HG03558 (cell line): ENCODE measurements around the gene ALDH16A1.

Experiments used
- ATAC-seq: cut with Tn5 transposase; IDR thresholded peaks from one replicate; pipeline ENCODE4 v1.9.1; 2021; ENCODE audit warnings: moderate number of reproducible peaks; ENCODE audit not compliant: unreplicated experiment; ENCODE audit errors: extremely low read depth

Gene ALDH16A1

DNA sequence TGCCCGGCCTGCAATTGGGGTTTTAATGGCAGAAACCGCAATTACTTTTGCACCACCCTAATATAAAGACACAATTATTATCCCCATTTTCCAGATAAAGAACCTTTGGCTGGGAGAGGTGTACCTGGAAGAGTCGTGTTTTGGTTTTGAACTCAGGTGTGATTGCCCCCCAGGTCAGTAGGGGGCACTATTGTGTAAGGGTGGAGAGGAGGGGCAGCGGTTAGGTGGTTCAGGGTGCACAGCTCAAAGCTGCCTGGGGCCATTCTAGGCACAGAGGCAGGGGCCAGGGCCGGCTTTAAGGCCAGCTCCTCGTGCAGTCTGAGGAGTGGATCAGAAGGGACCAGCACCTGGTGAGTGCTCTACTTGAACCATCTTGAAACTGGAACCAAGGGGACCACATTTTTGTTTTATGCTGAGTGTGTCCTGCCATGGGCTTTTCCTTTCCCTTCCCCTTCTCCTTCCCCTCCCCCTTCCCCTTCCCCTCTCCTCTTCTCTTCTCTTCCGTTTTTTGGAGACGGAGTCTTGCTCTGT lies 53.6 kb downstream of the ALDH16A1 start:
- no peak for ATAC-seq

DNA sequence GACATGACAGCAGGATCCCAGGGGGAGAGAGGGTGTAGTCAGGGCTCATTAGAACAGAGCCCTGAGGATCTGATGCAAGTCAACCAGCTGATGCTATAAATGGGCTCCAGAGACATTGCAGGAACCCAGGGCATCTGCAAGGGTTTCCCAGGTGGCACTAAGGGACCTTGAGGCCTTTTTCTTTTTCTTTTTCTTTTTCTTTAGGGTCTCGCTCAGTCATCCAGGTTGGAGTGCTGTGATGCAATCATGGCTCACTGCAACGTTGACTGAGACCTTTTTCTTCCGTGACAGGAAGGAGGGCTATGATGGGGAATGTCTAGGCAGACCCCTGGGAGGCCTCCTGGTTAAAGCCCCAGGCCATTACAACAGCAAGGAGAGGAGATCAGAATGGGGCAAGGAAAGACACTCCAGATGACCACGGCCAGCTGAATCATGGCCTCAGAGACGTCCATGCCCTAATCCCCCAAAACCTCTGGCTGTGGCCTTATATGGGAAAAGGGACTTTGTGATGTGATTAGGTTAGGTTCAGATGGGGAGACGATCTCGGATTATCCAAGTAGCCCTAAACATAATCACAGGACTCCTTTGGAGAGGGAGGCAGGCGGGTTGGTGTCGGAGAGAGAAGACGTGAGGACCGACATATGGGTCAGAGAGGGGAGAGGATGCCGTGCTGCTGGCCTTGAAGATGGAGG lies 54.9 kb downstream of the ALDH16A1 start:
- ATAC-seq, result no peak

DNA sequence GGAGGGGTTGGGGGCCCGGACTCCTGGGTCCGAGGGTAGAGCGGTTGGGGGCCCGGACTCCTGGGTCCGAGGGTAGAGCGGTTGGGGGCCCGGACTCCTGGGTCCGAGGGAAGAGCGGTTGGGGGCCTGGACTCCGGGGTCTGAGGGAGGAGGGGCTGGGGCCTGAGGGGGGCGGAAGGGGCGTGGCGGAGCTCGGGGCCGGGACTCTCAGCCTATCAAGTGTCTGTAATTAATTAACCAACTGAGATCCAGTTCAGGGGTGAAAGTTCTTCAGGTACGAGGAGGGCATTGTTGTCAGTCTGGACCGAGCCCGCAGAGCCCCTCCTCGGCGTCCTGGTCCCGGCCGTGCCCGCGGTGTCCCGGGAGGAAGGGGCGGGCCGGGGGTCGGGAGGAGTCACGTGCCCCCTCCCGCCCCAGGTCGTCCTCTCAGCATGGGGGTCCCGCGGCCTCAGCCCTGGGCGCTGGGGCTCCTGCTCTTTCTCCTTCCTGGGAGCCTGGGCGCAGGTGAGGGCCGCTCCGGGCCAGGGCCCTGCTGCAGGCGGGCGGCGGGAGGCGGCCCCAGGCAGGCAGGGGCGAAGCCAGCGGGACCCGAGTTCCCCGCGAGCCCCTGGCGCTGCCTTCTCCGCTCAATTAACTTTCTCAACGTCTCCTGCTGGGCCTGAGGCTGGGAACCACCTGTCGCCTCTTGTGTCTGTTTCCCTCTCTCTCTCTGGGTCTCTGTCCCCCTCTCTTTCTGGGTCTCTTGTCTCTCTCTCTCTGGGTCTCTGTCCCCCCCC lies 60.1 kb downstream of the ALDH16A1 start:
- no peak for ATAC-seq

DNA sequence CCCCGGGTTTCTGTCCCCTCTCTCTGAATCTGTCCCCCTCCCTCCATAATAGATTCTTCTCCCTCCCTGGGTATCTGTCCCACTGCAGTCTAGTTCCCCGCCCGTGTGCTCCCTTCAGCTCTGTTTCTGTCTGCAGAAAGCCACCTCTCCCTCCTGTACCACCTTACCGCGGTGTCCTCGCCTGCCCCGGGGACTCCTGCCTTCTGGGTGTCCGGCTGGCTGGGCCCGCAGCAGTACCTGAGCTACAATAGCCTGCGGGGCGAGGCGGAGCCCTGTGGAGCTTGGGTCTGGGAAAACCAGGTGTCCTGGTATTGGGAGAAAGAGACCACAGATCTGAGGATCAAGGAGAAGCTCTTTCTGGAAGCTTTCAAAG lies 60.7 kb downstream of the ALDH16A1 start:
- ATAC-seq, result no peak

DNA sequence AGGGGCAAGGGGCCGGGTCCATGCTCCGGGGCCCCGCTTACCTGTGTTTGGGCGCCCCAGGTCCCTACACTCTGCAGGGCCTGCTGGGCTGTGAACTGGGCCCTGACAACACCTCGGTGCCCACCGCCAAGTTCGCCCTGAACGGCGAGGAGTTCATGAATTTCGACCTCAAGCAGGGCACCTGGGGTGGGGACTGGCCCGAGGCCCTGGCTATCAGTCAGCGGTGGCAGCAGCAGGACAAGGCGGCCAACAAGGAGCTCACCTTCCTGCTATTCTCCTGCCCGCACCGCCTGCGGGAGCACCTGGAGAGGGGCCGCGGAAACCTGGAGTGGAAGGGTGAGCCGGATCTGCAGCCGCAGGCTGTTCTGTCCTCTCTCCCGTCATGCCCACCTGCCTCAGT lies 61.1 kb downstream of the ALDH16A1 start:
- ATAC-seq, result no peak

DNA sequence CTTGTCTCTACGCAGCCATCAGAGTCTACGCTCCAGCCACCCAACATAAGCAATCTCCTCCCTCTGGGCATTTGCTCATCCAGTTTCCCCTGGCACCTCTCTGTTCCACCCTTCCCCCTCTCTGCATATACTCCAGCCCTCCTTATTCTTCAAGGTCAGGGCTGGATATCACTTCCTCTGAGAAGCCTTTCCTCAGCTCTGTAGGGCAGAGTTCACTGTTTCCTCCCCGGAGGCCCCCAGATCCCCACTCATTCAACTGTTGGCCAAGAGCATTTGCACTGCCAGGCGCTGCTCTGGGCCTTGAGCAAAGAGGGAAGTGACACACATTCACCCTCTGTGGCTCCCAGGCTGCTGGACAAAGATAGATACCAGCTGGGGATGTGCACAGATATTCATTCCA lies 62.7 kb downstream of the ALDH16A1 start:
- no peak for ATAC-seq

DNA sequence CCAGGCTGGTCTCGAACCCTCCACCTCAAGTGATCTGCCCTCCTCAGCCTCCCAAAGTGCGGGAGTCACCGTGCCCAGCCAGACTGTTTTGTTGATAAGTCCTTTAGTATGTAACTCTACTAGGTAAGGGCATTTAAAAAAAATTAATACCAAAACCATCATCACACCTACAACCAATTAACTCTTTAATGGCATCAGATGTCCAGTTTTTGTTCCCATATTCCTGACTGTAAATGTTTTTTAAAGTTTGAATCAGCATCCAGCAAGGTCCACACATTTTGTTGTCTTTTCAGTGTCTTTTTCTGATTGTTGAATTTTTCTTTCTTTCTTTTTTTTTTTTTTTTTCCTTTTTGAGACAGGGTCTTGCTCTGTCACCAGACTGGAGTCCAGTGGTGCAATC lies 65.0 kb downstream of the ALDH16A1 start:
- no peak for ATAC-seq
